ENCODE results near the gene ATRN. TPM values are rescaled to one million over a fixed set of nuclear protein-coding genes. Genes with fewer than 3 reads are reported as not detected.
"Not testable (repeated sequence)": the region's sequence is repeated elsewhere in the genome, so short reads cannot be mapped to it uniquely, and the experiment has no call there.

The ATRN gene
- 45.9 TPM for total RNA-seq

GRCh38 chr20:3470627-3471396 lies at the start of gene ATRN:
TSS of gene ATRN (plus strand) at chr20:3471018. CDS start at chr20:3471108, 90 bp downstream.
- ATAC-seq (peak; percentile 88), DNase-seq (ENCODE audit: low spot score) (peak; percentile 93)

GRCh38 chr20:3421985-3422384 lies 48.8 kb upstream of the ATRN start:
- DNase-seq (ENCODE audit: low spot score) (no peak), ATAC-seq (no peak)

- DNase-seq (ENCODE audit: low spot score) (no peak), ATAC-seq (no peak)
Observed at GRCh38 chr20:3423126-3423525, 47.7 kb upstream of the ATRN start.

GRCh38 chr20:3426766-3427165 lies 44.1 kb upstream of the ATRN start:
- not testable (repeated sequence) for ATAC-seq

GRCh38 chr20:3430376-3431069 lies 40.3 kb upstream of the ATRN start:
- DNase-seq (ENCODE audit: low spot score) (no peak), ATAC-seq (no peak)

More at GRCh38 chr20:3426766-3427165, 44.1 kb upstream of the ATRN start:
- not testable (repeated sequence) for DNase-seq (ENCODE audit: low spot score)

- no peak for ATAC-seq
- DNase-seq (ENCODE audit: low spot score): no peak
Observed at GRCh38 chr20:3431109-3431508, 39.7 kb upstream of the ATRN start.

- ATAC-seq (no peak), DNase-seq (ENCODE audit: low spot score) (no peak)
Observed at GRCh38 chr20:3432844-3433243, 38.0 kb upstream of the ATRN start.

- no peak for DNase-seq (ENCODE audit: low spot score)
- no peak for ATAC-seq
Observed at GRCh38 chr20:3433744-3434143, 37.1 kb upstream of the ATRN start.

- no peak for DNase-seq (ENCODE audit: low spot score)
- ATAC-seq: no peak
Observed at GRCh38 chr20:3434232-3434631, 36.6 kb upstream of the ATRN start.

GRCh38 chr20:3436864-3437574 lies 33.8 kb upstream of the ATRN start:
- DNase-seq (ENCODE audit: low spot score): no peak
- ATAC-seq: no peak

GRCh38 chr20:3446779-3447178 lies 24.0 kb upstream of the ATRN start:
- ATAC-seq (no peak), DNase-seq (ENCODE audit: low spot score) (no peak)

GRCh38 chr20:3447321-3447720 lies 23.5 kb upstream of the ATRN start:
- ATAC-seq (no peak), DNase-seq (ENCODE audit: low spot score) (no peak)

- no peak for DNase-seq (ENCODE audit: low spot score)
- ATAC-seq: no peak
Observed at GRCh38 chr20:3449319-3449718, 21.5 kb upstream of the ATRN start.

- ATAC-seq (no peak), DNase-seq (ENCODE audit: low spot score) (no peak)
Observed at GRCh38 chr20:3452136-3452535, 18.7 kb upstream of the ATRN start.

- DNase-seq (ENCODE audit: low spot score) (no peak), ATAC-seq (no peak)
Observed at GRCh38 chr20:3452690-3453089, 18.1 kb upstream of the ATRN start.

GRCh38 chr20:3454831-3455230 lies 16.0 kb upstream of the ATRN start:
- ATAC-seq: no peak
- no peak for DNase-seq (ENCODE audit: low spot score)

- no peak for ATAC-seq
Observed at GRCh38 chr20:3456648-3457047, 14.2 kb upstream of the ATRN start.

GRCh38 chr20:3459881-3460307 lies 10.9 kb upstream of the ATRN start:
- DNase-seq (ENCODE audit: low spot score) (no peak), ATAC-seq (peak; percentile 24)

More at GRCh38 chr20:3456648-3457047, 14.2 kb upstream of the ATRN start:
- DNase-seq (ENCODE audit: low spot score): no peak

- ATAC-seq (no peak), DNase-seq (ENCODE audit: low spot score) (no peak)
Observed at GRCh38 chr20:3461211-3461771, 9.5 kb upstream of the ATRN start.

- DNase-seq (ENCODE audit: low spot score) (no peak), ATAC-seq (no peak)
Observed at GRCh38 chr20:3461911-3462677, 8.7 kb upstream of the ATRN start.

GRCh38 chr20:3464166-3464565 lies 6.7 kb upstream of the ATRN start:
- DNase-seq (ENCODE audit: low spot score) (no peak), ATAC-seq (no peak)
